NCI-H128 (cell line): ENCODE data around the gene LAP3.

Experiments used
- DNase-seq: peaks from one replicate; lab custom pipeline; 2025; ENCODE audit not compliant: unreplicated experiment; lab: John Stamatoyannopoulos, UW

LAP3 gene

DNA sequence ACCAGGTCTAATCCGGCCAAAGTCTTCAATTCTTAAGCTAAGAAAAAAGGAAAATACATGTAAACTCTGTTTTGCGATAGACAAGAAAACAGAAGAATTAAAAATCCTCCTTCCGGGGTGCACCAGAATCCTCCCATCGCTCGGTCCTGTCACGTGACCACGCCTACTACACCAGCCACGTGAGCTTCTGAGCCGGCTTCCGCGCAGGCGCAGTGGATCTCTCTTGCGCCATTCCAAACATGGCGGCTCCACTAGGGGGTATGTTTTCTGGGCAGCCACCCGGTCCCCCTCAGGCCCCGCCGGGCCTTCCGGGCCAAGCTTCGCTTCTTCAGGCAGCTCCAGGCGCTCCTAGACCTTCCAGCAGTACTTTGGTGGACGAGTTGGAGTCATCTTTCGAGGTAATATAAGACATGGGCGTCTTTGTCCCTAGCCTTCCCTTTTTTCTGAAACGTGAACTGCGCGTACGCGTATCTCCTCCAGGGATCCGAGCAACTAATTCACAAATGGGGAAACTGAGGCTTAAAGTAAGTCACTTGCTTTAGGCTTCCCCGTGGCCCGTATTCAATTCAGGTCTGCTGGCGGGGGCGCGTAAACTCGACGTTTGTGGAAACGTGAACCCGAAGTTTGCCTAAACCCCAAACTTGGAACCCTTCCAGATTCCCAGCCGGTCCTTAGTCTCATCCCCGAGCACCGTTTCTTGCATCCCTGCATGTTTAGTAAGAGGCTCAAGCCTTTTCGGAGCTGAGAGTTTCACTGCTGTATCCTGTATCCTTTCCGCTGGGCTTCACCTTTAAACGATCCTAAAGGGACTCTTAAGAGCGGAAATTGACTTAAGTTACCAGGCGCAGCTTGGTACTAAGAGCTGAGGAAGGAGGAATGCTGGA lies 37.7 kb downstream of the LAP3 start, which contains the start of gene MED28:
MED28 (plus strand) TSS at position 226 of the 884 bp plus-strand sequence; CDS start at position 240, 14 bp downstream.
- peak; percentile 81 for DNase-seq

DNA sequence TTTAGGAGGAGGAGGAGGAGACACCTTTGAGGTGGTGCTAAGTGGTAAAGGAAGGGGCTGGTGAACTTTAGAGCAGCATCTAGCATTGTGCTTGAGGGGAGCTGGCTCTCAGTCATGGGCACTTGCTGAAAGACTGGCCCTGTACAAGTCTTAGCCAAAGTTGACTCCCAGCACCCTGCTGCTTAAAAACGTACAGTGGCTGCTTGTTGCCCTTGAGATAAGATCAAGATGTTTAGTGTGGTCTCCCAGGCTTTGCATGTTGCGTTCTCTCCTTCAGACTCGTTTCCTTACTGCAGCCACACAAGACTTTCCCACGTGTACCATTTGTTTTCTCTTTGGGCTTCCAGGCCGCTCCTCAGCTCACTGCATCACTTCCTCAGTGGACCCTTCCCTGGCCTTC lies 39.3 kb downstream of the LAP3 start:
- DNase-seq = no peak

DNA sequence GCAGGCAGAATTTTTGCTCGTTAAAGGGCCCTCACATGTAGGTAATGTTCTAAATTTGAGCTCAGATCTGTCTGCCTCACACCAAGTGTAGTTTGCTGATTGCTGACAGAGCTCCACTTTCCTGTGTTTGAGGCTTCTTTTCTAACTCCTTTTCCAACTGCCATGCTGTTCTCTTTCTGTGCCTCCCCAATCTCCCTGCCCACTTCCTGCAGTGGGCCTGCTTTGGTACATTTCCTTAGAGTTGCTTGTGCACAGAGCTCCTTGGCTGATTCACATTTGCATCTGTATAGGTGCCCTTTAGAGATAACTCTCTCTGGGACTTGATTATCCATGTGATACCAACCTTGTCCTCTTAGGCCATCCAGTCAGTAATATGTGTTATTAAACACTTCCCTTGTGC lies 41.9 kb downstream of the LAP3 start:
- DNase-seq = no peak

DNA sequence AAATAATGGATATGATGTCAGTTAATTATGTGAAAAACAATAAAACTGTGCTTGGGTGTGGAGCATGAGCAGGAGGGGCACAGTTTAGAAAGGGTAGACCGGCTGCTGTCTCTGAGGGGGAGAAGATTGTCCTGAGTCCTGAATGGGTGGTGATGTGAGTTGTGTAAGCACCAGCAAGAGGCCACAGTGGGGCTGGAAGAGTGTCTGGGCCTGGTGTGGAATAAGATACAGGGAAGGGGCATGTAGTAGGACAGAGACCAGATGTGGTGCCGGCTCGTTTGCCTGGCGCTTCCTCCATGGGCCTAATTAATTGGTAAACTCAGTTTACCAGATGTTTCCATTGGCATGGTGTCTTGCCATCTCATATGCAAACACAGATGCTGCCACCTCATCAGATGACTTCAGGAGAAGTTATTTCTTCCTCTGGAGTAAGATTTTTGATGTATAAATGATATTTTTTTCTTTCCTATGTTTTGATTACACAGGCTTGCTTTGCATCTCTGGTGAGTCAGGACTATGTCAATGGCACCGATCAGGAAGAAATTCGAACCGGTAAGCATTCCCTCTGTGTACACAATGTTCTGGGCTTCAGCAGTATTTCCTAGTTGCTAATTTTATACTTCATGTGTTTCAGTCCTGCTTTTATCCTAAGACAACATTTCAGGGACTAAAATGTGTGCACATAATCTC lies 42.6 kb downstream of the LAP3 start:
- no peak for DNase-seq

DNA sequence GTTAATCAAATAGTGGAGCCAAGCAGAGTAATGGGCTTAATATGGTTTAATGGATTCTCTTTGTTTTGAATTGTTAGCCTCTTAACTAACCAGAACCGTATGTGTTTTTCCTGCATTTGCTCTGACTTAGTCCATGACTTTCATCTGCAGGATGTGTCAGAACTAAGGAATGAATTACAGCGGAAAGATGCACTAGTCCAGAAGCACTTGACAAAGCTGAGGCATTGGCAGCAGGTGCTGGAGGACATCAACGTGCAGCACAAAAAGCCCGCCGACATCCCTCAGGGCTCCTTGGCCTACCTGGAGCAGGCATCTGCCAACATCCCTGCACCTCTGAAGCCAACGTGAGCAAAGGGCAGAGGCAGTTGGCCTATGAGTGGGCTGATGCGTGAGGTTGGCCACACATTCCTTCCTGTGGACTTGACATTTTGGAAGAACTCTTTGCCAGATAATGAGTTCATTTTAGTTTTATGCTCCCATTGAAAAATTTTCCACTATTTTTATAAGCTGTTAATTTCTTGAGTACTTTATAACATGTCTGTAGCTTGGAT lies 46.5 kb downstream of the LAP3 start:
- no peak for DNase-seq

DNA sequence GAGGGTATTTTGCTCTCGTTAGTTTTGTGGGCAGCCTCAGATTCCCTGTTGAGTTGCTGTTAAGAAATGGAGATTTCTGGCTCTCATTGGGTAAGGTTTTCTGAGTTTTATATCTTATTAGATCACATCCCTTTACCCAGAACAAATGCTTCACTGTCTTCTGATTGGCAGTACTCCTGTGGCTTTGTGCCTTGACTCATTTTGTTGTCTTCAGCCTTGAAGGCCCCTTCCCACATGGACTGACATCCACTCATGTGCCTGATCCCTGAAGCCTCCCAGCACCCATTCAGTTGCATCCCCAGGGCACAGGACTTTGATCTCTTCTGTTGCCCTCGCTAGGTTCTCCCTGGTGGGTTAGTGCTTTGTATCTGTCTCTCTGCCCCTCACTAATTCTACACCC lies 47.8 kb downstream of the LAP3 start:
- DNase-seq = no peak

DNA sequence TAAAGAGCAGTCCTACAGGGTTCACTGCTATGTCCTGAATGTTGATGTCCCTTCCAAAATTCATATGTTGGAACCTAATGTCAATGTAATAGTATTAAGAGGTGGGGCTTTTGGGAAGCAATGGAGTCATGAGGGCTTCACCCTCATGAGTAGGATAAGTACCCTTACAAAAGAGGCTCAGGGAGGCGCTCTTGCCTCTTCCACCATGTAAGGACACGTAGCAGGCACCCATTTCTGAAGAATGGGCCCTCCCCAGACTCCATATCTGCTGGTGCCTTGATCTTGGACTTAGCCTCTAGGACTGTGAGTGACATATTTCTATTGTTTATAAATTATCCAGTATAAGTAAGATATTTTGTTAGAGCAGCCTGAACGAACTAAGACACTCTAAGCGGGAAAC lies 53.2 kb downstream of the LAP3 start:
- DNase-seq = no peak

DNA sequence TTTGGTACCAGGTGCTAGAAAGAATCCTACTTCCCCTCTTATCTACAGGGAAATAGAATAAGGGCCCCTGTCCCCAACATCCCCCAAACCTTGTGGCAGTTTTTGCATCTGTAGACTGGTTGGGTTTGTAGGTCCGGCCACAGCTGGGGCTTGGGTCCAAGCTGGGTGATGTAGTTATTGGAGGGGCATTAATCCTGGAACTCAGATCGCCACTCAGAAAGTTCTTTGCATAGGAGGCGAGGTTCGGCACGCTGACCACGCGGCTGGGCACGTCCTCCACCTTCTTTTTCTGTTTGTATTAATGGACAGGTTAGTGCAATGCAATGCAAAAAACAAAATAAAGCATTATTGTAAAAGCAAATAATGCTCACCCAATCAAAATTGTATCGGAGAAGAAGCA lies 56.6 kb downstream of the LAP3 start:
- no peak for DNase-seq

DNA sequence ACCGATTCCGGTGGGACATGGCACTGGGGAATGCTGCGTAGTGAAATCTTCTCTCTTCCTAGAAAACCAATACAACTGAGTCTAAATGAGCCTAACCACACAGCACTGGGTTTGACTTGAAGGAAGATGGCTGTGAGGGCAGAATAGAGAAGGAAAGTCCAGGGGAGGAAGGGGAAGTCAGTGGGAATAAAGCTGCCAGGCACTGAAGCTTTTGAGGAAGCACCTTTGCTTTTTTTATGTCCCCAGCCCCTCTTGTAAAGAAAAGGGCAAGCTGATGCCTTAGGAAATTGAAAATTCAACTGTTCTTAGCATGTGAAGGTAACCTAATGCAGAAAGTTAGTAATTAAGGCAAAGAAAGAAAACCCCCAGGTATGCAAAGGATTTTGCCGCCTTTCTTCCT lies 58.1 kb downstream of the LAP3 start:
- DNase-seq = no peak

DNA sequence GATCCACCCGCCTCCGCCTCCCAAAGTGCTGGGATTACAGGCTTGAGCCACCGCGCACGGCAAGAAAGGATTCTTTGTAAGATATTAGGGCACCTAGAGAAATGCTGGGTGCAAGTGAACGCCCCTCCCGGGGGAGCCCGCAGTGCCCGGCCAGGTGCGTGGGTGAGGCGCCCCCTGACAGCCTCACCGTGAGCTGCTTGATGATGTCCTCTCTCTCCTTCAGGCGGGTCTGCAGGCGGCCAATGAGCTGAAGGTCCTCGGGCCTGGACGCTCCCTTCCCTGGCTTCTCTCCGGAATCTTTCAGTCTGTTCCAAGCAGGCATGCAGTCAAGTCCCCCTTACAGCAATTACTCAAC lies 59.3 kb downstream of the LAP3 start:
- DNase-seq = no peak

DNA sequence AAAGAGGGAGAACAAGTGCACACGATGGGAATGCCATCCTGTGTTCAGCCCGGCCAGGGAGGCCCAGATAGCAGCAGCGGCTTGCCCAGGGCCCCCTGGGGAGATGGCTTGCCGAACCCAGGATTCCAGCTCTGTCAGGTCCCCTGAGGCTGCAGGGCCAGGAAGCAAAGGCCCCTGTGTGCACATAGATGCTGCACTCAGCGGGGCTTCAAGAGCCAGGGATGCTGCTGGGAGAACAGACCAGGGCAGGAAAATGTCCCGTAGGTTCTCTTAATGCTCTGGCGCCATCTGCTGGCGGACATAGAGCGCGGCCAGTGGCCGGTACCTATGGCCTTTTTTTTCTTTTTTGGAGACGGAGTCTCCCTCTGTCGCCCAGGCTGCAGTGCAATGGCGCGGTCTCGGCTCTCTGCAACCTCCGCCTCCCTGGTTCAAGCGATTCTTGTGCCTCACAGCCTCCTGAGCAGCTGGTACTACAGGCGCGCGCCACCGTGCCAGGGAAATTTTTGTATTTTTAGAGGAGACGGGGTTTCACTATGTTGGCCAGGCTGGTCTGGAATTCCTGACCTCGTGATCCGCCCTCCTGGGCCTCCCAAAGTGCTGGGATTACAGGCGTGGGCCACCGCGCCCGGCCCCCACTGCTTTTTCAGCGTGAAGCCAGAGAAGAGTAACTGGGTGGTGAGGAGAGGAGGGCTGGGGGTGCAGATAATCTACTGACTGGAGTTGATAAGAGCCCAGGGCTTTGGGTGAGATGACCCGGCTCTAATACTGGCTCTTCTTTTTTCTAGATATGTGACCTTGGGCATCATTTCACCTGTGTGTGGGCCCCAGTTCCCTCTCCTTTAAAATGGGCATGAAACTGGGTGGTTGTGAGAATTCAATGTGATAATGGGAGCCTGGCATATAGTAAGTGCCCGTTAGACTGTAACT lies 60.0 kb downstream of the LAP3 start:
- DNase-seq = peak; percentile 9

DNA sequence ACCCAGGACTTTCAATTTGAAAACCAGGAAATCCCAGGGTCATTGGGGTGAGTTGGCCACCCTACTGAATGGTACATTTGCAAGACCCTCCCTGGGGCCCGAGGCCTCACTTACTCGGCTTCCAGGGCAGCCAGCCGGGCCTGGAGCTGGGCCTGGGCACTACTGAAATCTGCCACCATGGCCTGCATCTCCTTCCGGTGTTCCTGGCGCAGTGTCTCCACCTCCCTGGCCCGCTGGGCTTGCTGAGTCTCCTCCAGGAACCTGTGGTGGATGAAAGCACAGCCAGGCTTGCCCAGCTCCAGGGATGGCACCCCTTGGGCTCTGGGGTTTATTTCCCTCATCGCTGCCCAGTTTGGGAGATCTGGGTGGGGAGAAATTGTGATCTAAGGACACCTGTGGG lies 62.1 kb downstream of the LAP3 start:
- no peak for DNase-seq

DNA sequence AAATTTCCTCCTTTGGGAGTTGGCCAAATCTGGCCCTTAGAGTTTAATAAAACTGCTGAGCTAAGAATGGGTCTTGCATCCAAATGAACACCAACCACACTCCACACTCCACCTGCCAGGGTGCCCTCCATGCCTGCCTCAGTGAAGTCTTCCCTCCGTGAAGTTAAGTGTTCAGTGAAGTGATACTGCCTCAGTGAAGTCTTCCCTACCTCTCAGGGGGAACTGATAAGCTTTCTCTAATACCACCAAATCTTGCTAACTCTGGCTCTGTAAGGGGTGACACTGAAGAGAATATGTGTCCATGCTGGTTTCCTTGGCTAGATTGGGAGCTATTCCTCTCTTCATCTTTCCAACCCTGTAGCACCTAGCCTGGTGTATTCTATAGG lies 65.4 kb downstream of the LAP3 start:
- no peak for DNase-seq

DNA sequence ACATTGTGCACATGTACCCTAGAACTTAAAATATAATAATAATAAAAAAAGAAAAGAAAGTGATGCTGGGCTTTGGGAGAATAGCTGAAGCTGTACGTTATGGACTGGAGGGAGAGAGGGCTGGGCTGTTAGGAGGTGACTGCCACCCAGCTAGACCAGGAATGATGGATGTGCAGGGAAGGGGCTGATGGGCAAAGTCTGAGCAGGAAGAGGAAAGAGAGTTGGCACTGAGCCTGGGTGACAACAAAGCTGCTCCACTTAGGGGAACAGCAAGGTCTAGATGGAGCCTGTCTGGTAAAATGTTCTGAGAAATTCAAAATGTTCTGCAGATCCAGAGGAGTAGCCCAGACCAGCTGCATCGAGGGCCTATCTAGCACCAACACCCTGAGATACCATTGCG lies 69.7 kb downstream of the LAP3 start:
- no peak for DNase-seq

DNA sequence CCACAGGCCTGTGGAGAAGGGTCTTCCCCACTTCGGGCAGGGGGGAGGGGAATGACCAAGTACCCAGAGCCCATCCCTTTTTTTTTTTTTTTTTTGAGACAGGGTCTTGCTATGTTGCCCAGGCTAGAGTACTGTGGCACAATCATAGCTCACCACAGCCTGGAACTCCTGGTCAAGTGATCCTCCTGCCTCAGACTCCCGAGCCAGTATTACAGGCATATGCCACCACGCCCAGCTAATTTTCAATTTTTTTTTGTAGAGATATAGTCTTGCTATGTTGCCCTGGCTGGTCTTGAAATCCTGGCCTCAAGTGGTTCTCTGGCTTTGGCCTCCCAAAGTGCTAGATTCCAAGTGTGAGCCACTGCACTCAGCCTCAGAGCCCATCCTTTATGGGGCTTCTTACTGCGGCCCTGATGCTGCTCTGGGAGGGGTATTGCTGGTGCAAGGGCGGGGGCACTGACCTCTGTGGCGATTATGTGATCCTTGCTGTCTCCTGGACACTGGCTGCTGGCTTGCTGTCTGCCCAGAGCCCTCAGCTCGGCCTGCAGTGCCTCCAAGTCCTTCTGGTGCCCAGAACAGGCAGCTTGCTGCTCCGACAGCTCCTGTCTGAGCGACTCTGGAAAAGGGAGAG lies 70.3 kb downstream of the LAP3 start:
- DNase-seq = no peak

DNA sequence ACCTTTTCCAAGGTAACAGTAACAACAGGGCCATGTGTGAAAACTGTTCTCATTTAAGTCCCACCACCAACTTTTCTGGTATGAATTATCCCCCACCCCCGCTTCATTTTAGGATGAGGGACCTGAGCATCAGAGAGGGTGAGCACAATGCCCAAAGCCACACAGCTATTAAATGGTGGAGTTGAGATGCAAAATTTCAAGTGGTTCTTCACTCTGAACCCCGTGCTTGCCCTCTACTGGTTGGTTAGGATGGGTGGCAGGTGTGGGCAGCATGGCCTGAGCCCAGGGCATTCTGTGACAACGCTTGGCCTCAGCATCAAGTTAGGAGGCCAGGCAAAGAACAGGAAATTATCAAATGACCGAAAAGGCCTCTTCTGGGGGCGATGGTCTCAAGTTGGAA lies 70.9 kb downstream of the LAP3 start:
- DNase-seq = no peak

DNA sequence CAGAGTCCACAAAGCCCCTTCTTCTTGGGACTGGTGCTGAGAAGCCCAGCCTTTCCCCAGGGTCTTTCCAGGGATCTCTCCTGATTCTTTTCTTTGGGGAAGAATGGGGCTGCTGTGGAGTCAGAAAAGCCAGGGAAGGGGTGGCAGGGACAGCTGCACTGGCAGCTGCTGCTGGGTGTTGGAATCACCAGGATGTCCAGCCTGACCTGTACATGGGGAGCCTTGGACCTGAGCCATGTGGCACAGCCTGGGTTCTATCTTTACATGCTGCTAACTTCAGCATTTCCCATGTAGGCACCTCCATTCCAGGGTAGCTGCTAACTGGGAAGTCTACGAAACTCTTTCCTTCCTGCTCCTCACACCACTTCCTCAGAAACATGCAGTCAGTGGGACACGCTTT lies 73.4 kb downstream of the LAP3 start:
- DNase-seq = no peak

DNA sequence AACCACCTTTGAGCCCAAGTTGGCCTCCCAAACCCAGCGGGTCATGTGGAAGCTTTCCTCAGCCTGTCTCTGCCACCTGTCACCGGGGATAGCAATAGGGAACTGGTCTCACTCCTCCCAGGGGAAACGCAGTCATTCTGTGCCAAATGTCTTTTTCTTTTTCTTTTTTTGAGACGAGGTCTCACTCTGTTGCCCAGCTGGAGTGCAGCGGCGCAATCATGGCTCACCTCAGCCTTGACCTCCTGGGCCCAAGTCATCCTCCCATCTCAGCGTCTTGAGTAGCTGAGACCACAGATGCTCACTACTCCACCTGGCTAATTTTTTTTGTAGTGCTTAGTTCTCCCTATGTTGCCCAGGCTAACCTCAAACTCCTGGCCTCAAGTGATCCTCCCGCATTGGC lies 77.7 kb downstream of the LAP3 start:
- DNase-seq = no peak

DNA sequence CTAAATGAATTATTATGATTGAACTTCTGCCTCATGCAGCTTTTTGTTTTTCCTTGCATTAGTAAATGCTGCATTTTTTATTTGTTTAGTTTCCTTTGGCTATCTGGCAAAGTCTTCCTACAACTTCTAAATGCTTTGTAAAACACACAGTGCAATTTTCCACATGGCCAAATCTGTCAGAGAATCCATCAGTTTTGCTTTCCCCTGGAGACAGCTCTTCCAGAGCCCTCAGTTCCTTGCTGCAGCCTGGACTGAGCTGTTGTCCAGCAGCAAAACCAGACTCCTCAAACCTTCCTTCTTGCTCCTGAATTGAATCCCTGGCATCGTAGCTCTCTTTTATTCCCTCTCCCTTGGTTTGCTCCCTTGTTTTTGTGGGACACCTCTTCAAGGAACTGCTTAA lies 80.1 kb downstream of the LAP3 start:
- no peak for DNase-seq
